ENCODE measurements around the gene BRD4.
"Not testable (repeated sequence)": the region's sequence is repeated elsewhere in the genome, so short reads cannot be mapped to it uniquely, and the experiment has no call there.

BRD4 gene

DNA sequence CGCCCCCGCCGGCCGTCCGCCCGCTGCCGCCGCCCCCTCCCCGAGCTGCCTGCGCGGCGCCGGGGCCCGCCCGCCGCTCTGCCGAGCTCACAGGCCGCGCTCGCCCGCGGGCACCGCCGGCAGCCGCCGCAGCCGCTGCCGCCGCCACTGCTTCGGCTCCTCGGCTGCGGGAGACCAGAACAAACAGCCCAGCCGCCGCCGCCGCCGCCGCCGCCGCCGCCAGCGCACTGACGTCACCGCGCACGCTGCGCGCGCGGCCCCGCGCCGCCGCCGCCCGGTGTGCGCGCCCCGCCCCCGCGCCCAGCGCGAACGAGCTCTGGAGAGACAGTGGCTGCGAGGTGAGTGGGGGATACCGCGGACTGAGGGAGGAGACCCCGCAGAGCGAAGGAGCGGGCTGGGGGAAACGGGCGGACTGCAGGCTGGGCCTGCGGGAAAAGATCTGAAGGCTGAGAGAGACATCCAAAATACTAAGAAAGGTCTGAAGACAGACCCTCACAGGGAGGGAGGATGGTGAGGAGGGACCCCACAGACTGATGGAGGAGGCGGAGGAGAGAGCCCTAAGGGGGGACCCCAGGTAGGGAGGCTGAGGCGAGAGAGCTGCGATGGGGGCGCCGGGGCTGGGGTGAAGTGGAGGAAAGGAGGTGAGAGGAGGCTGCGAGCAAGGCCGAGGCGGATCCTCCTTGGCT is at the start of gene BRD4:
TSS of gene BRD4 (minus strand) at position 229 of the 686 bp plus-strand sequence. CDS start 59,440 bp downstream, outside the sequence.
- peak; percentile 80 for DNase-seq

DNA sequence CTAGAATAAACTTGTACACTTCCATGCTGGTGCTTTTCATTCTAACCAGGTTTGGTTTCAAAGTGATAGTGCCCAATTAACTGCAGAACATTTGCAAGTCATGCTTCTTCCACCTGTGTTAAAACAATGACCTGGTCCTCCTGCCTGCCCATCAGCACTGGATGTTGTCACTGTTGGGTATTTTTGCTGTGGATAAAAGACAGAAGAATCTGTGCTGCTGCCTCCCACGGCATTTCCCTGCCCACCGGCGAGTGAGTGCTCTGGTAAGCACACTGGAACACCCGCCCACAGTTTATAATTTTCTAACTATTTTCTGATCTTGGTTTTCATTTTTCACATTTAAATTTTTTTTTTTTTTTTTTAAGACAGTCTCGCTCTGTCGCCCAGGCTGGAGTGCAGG is 49.5 kb upstream of the BRD4 start:
- DNase-seq, result no peak

DNA sequence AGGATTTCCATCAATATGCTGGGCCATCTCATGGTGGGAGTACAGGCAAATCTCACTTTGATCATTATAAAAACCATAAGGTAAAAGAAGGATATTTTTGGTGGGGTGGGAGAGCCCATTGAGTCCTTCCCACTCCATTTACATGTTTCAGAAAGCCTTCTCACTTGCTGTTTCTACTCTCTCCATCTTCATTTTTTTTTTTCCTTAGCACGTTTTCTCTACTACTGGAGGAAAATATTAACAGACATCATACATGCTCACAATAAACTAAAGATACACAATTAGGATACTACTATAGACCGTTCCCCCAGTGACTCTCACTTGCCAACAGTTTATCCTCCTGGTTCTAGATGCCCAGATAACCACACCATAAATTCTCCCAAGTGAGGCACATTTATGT is 49.1 kb upstream of the BRD4 start:
- no peak for DNase-seq

DNA sequence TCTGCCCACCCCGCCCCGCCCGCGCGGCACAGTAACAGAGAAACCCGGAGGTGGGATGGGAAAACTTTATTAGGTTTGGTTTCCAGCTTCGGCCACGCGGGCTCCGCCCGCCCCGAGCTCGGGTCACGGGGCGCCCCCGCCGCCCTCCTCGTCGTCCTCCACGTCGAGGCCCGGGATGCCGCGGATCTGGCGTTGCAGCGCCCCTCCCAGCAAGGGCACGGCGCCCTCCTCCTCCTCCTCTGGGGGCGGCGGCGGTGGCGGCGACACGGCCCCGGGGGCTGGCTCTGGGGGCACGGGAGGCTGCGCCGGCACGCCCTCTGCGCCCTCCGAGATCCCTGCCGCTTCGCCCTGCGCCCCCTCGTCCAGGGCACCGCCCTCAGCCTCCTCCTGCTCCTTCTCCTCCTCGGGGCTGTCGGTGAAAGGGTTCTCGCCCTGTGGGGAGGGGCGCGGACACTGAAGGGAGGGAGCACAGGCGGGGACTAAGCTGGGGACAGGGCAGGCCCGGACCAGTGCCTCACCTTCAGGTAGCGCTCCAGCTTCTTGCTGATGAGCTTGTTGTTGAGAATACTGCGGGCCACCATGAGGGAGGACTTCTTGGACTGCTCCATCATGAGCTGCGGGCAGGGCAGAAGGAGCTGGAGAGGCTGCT is 47.8 kb upstream of the BRD4 start:
- peak; percentile 78 for DNase-seq

DNA sequence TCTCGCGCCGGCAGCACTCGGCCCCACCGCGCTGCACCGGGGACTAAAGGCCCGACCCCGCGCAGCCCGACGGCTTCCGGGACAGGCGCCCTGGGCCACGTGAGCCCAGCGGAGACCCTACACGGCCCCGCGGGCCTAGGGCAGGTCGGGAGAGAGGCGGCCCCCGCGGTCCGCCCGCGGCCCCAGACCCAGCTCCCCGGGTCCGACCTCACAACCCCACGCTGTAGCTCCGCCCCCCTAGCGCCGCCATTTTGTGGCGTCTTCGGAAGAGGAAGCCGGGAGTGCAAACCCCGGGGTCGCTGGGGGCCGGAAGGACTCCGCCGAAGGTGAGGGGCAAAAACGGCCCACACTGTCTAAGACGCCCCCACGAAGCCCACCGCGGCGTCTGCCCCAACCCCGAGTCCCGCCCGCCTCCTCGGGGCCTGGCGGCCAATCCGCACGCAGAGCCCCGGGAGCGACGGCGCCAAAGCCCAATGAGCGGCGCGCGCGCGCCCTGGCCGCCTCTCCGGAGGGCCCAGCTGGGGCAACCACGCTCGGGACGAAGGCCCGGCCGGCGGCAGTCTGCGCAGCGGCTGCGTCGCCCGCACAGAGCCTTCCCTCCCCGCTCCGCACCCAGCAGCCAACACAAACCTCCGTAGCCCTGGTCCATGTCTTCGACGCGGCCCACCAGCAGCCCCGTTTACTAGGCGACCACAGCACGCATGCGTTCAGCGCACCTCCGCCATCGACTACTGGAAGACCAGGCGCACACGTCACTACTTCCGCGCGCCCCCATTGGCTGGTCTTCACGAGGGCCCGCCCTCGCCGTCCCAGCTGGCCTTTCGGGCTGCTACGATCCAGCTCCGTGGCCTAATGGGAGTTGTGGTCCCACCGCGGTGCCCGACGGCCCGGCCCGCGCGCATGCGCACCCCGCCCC is 47.0 kb upstream of the BRD4 start, which contains the start of gene AKAP8:
TSS of gene AKAP8 (minus strand) at position 705 of the 916 bp plus-strand sequence. CDS start at position 649, 56 bp downstream.
- DNase-seq, result peak; percentile 99

DNA sequence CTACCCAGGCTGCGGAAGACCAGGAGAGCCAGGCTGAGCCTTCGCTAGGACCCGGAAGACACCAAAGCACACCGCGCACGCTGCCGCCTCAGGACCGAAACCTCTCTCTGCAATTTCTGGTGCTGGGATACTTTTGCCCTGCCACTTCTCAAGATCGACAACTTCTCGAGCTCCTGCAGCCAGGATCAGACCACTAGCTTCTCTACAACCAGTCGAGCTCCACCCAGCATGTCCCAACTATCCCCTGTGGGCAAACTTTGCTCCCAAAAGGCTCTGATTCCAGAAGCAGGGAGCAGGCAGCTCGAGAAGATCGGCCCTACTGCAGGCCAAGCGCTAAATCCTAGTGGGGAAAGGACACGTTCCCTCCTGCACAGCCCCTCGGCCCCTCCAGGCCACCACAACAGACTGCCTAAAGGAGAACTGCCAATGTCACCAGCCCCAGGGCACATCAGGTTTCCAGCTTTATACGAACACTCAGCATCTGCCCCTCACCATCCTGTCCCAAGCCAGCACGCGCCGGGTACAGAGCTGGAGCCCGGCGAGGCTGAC is 46.3 kb upstream of the BRD4 start:
- DNase-seq, result peak; percentile 81

DNA sequence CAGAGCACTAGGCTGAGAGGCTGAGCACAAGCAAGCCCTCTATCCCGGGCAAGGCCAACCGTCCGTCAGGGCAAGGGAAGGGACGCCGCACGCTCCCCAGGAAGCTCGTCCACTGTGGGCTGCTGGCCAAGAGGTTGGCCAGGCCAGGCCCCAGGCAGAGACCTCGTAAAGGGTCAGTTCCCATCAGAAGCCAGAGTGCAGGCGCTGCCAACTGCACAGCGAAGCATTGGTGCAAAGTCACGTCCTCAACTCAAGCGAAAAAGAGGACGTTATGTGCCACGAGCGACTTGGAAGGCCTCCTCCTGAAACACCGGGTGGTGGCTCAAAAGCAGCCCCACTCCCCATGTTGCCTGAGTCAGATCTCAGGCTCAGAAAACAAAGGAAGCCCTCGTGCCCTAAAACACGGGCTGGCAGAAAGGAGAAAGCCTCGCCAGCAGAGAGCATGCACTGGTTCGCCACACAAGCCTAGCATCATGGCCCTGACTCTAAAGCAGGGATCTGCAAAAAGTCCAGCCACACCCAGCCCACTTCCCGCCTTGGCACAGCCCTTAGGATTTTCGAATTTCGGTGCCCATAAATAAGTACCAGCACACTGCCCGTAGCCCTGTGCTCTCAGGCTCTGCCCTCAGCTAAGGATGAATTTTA is 42.6 kb upstream of the BRD4 start:
- no peak for DNase-seq

DNA sequence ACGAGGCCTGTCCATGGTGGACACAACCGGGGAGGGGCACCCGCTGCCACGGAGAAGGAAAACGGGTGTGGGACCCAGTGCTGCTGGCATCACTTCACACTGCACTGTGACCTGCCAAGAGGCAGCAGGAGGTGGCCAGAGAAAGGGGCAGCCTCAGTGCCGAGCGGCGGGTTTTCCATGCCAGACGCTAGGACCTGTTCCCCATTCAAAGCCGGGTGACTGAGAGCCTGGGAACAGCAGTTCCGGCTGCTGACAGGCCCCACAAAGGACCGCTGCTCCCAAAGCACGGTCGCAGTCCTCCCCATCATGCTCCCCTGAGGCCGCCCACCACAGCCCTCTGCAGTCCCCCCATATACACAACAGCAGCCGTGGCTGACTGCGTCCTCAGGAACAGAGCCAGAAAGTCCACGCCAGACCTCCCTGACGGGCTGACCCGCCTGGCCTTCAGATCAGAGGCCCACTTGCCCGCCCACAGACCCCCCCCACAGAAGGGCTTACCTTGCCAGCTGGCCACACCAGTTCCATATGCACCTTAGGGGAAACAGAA is 41.8 kb upstream of the BRD4 start:
- DNase-seq, result no peak

DNA sequence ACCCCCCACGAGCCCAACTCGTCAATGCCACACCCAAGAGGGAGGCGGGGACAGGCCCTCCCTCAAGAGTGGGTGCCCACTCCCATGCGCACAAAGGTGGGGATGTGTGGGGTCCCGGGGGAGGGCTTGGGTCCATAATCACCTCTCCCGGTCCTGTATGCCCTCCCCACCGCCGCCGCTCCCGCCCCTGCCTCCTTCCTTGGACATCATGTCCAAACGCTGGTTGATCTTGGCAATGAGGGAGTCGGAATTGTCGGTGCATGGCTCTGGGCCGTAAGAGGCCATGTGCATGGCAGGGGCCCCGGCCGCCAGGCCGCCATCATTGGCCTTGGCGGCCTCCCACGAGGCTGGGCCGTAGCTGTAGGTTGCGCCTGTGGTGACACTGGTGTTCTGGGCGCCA is 41.3 kb upstream of the BRD4 start:
- no peak for DNase-seq

DNA sequence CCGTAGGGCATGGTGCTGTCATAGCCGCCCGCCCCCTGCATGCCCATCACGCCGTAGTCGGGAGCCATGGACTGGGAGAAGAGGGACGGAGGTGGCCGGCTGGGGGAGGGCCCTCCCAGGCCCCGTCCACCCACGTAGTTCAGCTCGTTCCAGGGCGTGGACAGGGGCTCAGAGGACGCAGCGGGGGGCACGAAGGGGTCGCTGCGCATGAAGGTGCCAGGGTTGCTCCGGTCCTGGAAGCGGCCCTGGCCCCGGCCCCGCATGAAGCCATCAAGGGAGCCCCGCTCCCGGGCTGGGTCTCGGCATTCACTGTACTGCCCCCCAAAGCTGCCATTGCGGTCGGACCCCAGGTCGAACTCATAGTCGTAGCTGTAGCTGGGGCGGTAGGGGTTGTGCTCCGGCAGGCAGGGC is 40.6 kb upstream of the BRD4 start:
- no peak for DNase-seq

DNA sequence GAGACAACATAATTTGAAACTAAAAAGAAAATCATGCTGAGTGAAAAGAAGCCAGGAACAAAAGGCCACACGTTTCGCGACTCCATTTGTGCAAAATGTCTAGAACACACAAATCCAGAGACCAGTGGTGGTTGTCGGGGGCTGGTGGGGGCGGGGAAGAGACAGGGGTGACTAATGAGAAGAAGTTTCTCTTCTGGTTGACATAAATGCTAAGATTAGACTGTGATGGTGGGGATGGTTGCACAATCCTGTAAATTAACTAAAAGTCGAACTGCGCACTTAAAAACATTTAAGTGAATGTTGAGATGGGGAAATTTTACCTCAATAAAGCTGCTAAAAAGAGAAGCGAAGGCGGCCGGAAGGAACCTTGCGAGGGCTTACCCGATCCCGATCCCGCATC is 40.1 kb upstream of the BRD4 start:
- DNase-seq, result no peak

DNA sequence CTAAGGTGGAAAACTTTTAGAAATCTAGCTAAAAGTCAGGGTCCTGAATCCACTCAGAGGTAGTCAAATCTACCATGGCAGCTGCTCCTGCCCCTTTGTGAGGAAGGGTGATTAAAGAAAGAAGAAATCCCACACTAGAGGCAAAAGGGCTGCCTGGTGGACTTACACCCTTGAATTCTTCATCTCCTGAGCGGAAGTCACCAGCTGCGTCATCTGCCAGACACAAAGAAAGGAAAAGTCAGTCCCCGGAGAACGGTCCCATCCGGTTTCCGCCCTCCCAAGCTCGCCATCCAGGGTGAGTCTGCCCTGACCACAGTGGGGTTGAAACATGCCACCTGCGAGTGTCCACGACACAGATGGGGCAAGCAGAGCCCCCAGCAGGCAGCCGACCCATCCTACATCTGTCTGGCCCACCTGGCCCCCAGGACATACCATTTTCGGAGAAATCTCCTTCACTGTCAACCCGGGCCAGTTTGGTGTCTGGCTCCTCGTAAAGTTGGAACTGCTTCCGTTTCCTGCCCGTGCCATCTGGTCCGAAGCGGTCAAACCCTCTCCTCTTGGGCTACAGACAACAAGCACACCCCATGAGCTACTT is 39.5 kb upstream of the BRD4 start:
- DNase-seq, result no peak

DNA sequence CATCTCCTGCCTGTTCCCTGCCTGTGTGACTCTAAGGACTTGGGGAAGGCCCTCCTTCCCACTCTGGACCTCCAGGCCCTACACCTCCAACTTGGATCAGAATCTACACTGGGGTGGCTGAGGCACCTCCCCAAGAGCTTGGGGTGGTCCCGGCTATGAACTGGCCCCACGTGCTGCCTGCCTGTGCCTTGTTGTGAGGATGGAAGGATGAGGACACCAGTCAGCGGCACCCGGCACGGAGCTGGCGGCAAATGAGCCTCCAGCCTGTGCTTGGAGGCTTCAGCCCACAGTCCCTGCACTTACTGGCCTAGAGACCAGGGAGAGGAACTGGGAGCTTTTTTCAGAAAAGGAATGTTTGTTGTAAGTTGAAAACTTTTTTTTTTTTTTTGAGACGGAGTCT is 38.8 kb upstream of the BRD4 start:
- no peak for DNase-seq

DNA sequence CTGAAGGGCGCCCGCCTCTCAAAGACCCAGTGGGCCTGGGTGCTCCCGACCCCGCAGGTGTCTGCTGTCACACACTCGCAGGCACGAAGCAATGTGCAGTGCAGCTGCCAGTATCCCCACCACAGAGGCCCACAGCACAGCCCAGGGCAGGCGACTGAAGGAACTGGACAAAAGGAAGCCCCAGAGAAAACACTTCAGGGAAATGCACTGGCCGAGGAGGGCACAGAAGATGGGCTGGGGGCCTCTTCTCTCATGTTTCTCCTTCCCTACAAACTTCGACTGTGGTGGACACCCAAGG is 37.2 kb upstream of the BRD4 start:
- DNase-seq, result no peak

DNA sequence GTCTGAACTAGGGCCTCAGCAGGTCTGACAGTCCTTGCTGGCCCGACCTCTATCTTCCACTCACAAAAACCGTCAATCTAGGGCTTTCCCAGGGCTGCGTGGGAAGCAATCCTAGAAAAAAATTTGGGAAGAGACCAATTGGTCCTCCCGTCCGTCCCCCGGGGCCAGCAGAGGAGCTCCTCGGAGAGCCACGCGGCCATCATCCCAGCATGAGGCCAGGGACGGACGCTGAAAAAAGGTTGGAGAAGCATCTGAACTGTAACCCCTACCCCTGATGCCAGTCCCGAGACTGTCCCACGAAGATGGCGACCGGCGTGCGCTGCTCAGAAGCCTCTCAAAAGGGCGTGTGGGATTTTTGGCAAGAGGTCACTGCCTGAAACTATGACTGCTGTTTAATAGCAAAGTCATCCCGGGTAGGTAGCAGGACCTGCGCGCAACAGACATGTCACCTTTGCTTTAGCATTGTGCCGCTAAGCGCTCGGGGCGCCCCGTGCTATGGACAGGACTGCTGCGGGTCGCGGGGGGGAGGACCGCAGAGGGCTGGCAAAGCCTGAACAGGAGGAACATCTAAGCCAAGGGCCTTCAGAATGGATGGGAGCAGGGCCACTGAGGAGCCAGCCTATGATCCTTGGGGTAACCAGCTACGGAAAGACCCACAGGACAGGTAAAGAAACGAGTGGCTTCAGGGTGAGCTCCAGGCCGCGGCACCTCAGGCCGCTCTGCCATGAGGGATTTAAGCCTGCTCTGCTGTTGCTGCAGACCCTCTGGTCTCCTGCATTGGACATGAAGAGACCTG is 36.7 kb upstream of the BRD4 start:
- no peak for DNase-seq

DNA sequence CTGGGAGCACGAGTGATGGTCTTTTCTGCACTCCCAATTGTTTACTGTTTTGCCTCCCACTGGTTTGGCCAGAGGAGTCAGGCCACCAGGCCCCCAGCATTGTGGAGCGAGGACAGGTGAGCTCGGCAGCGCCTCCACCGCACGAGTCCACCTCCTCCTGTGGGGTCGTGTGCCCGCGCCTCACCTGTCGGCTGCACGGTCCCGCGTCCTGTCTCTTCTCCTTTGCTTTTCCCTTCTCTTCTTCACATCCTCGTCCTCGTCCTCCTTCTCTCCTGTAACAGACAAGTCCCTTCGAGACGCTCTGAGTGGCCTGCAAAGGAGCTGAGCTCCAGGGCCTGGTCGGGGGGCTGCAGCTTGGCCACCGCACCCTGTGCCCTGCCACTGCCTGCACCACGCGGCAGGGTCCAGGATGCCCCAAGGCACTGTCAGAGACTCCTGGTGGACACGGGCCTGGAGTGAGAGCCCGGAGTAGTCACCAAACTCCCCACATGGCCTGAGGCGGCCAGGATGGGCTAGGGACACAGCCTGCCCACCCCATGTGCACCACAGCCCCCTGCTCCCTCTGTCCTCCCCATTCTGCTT is 35.8 kb upstream of the BRD4 start:
- no peak for DNase-seq

DNA sequence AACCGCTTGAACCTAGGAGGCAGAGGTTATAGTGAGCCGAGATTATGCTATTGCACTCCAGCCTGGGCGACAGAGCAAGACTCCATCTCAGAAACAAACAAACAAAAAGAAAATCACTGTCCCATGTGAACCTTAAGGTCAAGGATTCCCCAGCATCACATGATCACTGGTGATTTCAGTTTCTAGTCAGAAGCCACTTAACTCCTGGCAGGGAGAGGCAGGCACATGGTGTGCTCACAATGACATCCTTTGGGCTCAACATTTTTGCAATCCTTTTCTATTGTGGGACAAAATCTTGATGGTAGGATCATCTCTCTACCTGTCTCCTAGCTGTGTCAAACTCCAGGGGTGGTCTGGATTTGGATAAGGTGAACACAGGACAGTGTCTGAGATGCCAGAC is 35.1 kb upstream of the BRD4 start:
- no peak for DNase-seq

DNA sequence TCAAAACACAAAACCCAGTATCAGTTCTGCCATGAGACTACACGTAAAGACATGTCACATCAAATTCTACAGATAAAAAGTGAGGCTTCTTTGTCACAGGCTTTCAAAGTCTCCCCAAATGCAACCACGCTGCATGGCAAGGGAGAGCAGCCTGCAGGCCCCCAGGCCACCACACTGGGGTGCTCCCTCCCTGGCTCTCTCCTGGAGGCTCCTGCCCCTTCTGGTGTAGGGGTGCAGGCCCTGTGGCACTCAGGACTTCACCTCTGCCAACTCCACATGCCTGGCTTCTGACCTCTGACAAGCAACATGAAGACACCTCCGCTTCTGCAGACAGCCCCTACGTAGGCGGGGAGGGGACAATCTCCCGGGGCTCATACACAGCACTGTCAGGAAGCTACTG is 32.9 kb upstream of the BRD4 start:
- peak; percentile 26 for DNase-seq

DNA sequence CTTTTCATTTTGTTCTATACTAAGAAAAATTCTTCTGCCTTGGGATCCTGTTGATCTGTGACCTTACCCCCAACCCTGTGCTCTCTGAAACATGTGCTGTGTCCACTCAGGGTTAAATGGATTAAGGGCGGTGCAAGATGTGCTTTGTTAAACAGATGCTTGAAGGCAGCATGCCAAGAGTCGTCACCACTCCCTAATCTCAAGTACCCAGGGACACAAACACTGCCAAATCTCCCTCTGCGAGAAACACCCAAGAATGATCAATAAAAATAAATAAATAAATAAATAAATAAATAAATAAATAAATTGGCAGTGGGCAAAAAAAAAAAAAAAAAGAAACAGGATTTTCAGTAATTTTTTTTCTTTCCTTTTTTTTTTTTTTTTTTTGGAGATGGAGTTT is 31.5 kb upstream of the BRD4 start:
- peak; percentile 64 for DNase-seq

DNA sequence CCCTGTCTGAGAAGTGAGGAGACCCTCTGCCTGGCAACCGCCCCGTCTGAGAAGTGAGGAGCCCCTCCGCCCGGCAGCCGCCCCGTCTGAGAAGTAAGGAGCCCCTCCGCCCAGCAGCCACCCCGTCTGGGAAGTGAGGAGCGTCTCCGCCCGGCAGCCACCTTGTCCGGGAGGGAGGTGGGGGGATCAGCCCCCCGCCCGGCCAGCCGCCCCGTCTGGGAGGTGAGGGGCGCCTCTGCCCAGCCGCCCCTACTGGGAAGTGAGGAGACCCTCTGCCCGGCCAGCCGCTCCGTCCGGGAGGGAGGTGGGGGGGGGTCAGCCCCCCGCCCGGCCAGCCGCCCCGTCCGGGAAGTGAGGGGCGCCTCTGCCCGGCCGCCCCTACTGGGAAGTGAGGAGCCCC is 30.7 kb upstream of the BRD4 start:
- not testable (repeated sequence) for DNase-seq

DNA sequence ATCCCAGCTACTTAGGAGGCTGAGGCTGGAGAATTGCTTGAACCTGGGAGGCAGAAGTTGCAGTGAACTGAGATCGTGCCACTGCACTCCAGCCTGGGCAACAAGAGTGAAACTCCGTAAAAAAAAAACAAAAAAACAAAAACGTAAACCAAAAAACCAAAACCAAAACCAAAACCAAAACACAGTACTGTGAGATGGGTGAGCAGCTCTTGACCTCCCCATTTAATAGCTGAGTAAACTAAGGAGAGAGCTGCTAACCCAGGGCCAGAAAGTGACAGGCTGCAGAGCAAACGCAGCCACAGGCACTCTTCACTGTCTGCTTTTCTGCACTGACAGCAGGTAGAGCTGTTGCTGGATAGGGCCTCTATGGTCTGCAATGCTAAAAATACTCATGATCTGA is 27.7 kb upstream of the BRD4 start:
- DNase-seq, result not testable (repeated sequence)

Measured in hematopoietic multipotent progenitor cell treated with erythropoietin and hydrocortisone succinate and interleukin-3 and kit ligand, for 4 days (in vitro differentiated cells).